Measurements from ENCODE around the gene FBXO30. TPM values are rescaled to one million over a fixed set of nuclear protein-coding genes. Genes with fewer than 3 reads are reported as not detected.

FBXO30 gene
- total RNA-seq, 2 experiments from 2014 or later = 5.3 to 11.7 TPM

- intact Hi-C loops (cut with micrococcal nuclease; ENCODE audit: unreplicated experiment) = loop anchor here (10.0 kb wide), 1 partner anchor 1385 kb away; the partner anchor contains the start of gene STXBP5
- TF ChIP-seq CTCF (conservative IDR thresholded peaks at IDR 0.05; ENCODE audit: low read length) (no peak), EZH2phosphoT487 (IDR thresholded peaks at IDR 0.05; ENCODE audit: borderline replicate concordance, low read depth, low read length) (no peak)
- no peak overlapping the region for H2AFZ ChIP-seq (ENCODE audit: low read length)
- POLR2A ChIA-PET = interaction anchor here (1.7 to 2.6 kb wide), 2 partner anchors 43 to 85 kb away, joined by 6 to 12 read pairs; partner anchors contain the start of gene EPM2A
- peaks cover 11% of the 10 kb centered on the region for H3K36me3 ChIP-seq (ENCODE audit: insufficient read depth, low read length)
- H3K9me2 ChIP-seq (ENCODE audit: insufficient read depth, low read length) = no peaks in the 10 kb centered on the region
- H3K4me2 ChIP-seq (ENCODE audit: low read length) = no peak overlapping the region
- no peak for DNase-seq (ENCODE audit: low spot score)
- peaks cover 14% of the 10 kb centered on the region; the same call in 1 of the 2 replicates for H3K79me2 ChIP-seq (ENCODE audit: insufficient read depth, low read depth, low read length)
- no peak overlapping the region for H3K4me3 ChIP-seq (ENCODE audit: low read depth, low read length, poor library complexity, severe bottlenecking)
- H3K27ac ChIP-seq (ENCODE audit: low read depth, low read length, poor library complexity, severe bottlenecking) = no peak overlapping the region
- no TSS peak for BruUV-seq (replicated peaks)
- peaks cover 10% of the 10 kb centered on the region for H3K4me1 ChIP-seq (ENCODE audit: insufficient read depth, low read length, poor library complexity, severe bottlenecking)
- CTCF ChIA-PET (ENCODE audit: unreplicated experiment) = no interaction called here
- H3K9me3 ChIP-seq (ENCODE audit: low read length) = no peaks in the 10 kb centered on the region
- H4K20me1 ChIP-seq (ENCODE audit: insufficient read depth, low read length) = no peaks in the 10 kb centered on the region
Measured at GRCh38 chr6:145819994-145820393, 5.4 kb upstream of the FBXO30 start.

GRCh38 chr6:145818796-145819195 is 4.2 kb upstream of the FBXO30 start:
- no peak overlapping the region for H3K4me3 ChIP-seq (ENCODE audit: low read depth, low read length, poor library complexity, severe bottlenecking)
- no peak overlapping the region for H3K4me2 ChIP-seq (ENCODE audit: low read length)
- H3K9me2 ChIP-seq (ENCODE audit: insufficient read depth, low read length) = no peaks in the 10 kb centered on the region
- CTCF ChIA-PET (ENCODE audit: unreplicated experiment) = no interaction called here
- POLR2A ChIA-PET = interaction anchor here (1.4 to 1.7 kb wide), 2 partner anchors 48 to 84 kb away, joined by 3 to 6 read pairs; partner anchors contain the start of gene EPM2A
- H3K9me3 ChIP-seq (ENCODE audit: low read length) = no peaks in the 10 kb centered on the region
- no TSS peak for BruUV-seq (replicated peaks)
- peaks cover 19% of the 10 kb centered on the region; the same call in 1 of the 2 replicates for H3K79me2 ChIP-seq (ENCODE audit: insufficient read depth, low read depth, low read length)
- peaks cover 11% of the 10 kb centered on the region for H3K36me3 ChIP-seq (ENCODE audit: insufficient read depth, low read length)
- H3K27ac ChIP-seq (ENCODE audit: low read depth, low read length, poor library complexity, severe bottlenecking) = no peak overlapping the region
- no peak for TF ChIP-seq EZH2phosphoT487 (IDR thresholded peaks at IDR 0.05; ENCODE audit: borderline replicate concordance, low read depth, low read length)
- no peak for TF ChIP-seq CTCF (conservative IDR thresholded peaks at IDR 0.05; ENCODE audit: low read length)
- peaks cover 10% of the 10 kb centered on the region for H3K4me1 ChIP-seq (ENCODE audit: insufficient read depth, low read length, poor library complexity, severe bottlenecking)
- intact Hi-C loops (cut with micrococcal nuclease; ENCODE audit: unreplicated experiment) = loop anchor here (10.0 kb wide), 1 partner anchor 1386 kb away; the partner anchor contains the start of gene STXBP5
- no peaks in the 10 kb centered on the region for H4K20me1 ChIP-seq (ENCODE audit: insufficient read depth, low read length)
- DNase-seq (ENCODE audit: low spot score) = no peak
- no peak overlapping the region for H2AFZ ChIP-seq (ENCODE audit: low read length)

DNA sequence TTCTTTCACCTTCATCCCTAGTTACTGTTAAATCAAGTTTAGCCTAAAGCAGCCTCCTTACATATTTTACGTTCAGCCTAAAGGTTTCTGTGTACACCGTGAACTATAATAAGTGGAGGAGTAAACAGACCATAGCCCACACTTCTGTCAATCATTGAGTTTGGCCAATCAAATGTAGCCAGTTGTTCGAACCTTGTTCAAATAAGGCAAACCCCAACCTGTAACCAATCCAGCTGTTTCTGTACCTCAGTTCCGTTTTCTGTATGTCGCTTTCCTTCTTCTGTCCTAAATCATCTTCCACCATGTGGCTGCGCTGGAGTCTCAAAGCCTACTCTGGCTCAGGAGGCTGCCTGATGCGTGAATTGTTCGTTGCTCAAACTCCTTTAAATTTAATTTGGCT is 1.8 kb upstream of the FBXO30 start:
- no peaks in the 10 kb centered on the region for H3K9me3 ChIP-seq (ENCODE audit: low read length)
- peaks cover 11% of the 10 kb centered on the region for H3K36me3 ChIP-seq (ENCODE audit: insufficient read depth, low read length)
- peaks cover 23% of the 10 kb centered on the region for H3K4me1 ChIP-seq (ENCODE audit: insufficient read depth, low read length, poor library complexity, severe bottlenecking)
- peak overlapping the region; percentile 71 for H3K27ac ChIP-seq (ENCODE audit: low read depth, low read length, poor library complexity, severe bottlenecking)
- H2AFZ ChIP-seq (ENCODE audit: low read length) = 0 out of 2 replicates have a peak overlapping the region, but pooled peaks have one; percentile 1
- no TSS peak for BruUV-seq (replicated peaks)
- intact Hi-C loops (cut with micrococcal nuclease; ENCODE audit: unreplicated experiment) = loop anchor here (10.0 kb wide), 1 partner anchor 1388 kb away; the partner anchor contains the start of gene STXBP5
- CTCF ChIA-PET (ENCODE audit: unreplicated experiment) = no interaction called here
- H3K9me2 ChIP-seq (ENCODE audit: insufficient read depth, low read length) = no peaks in the 10 kb centered on the region
- peak overlapping the region; percentile 97 for H3K4me3 ChIP-seq (ENCODE audit: low read depth, low read length, poor library complexity, severe bottlenecking)
- TF ChIP-seq EZH2phosphoT487 (IDR thresholded peaks at IDR 0.05; ENCODE audit: borderline replicate concordance, low read depth, low read length) = no peak
- TF ChIP-seq CTCF (conservative IDR thresholded peaks at IDR 0.05; ENCODE audit: low read length) = peak; percentile 33
- peaks cover 7% of the 10 kb centered on the region; the same call in 1 of the 2 replicates for H4K20me1 ChIP-seq (ENCODE audit: insufficient read depth, low read length)
- H3K79me2 ChIP-seq (ENCODE audit: insufficient read depth, low read depth, low read length) = peaks cover 43% of the 10 kb centered on the region
- peak; percentile 60 for DNase-seq (ENCODE audit: low spot score)
- POLR2A ChIA-PET = interaction anchor here (0.6 to 3.0 kb wide), 10 partner anchors 13 to 416 kb away, joined by 3 to 69 read pairs (median 5); partner anchors contain the start of gene EPM2A
- peak overlapping the region; percentile 85 for H3K4me2 ChIP-seq (ENCODE audit: low read length)

Measured in OCI-LY7 (cell line).